ENCODE measurements around the gene PEX26. TPM values are rescaled to one million over a fixed set of nuclear protein-coding genes. Genes with fewer than 3 reads are reported as not detected.

Gene PEX26
- total and polyA plus RNA-seq, 2 donors (not counting 1 experiment from before 2014, with no cell fraction given), result 13.2 to 14.5 TPM

DNA sequence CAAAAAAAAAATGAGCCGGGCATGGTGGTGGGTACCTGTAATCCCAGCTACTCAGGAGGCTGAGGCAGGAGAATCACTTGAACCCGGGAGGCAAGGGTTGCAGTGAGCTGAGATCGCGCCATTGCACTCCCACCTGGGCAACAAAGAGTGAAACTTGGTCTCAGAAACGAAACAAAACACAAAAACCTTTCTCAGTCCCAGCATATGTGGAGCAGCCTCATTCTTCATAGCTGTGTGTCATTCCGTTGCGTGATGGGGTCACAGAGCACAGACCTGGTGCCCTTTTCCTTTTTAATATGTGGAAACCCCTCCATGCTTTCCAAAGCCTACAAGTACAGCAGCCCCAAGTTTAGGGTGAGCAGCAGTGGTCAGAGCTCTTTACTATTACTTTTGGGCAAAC lies 13.7 kb downstream of the PEX26 start:
- Histone ChIP-seq H3K79me2 (ENCODE audit: control insufficient read depth, insufficient read depth, low read length) (no peaks in the 10 kb centered on the region), H4K20me1 (ENCODE audit: control insufficient read depth, extremely low read depth, insufficient read depth, low read length) (no peaks in the 10 kb centered on the region), H3K4me3 (replicated peaks in 1 of 4; ENCODE audit: control extremely low read depth in 1 of 4, insufficient read depth in 1 of 4, low read depth in 3 of 4, low read length in 4 of 4) (peak overlapping the region in 3 of 4 experiments; percentile 0 to 48 (median 31)), H3K27ac (ENCODE audit: insufficient read depth, low read length) (peak overlapping the region; percentile 86), H3K4me2 (ENCODE audit: extremely low read depth, insufficient read depth, low read length) (peak overlapping the region; percentile 90), H3K4me1 (ENCODE audit: control insufficient read depth, extremely low read depth, insufficient read depth, low read length) (no peaks in the 10 kb centered on the region), H2AFZ (ENCODE audit: low read length) (no peak overlapping the region), H3K36me3 (ENCODE audit: control insufficient read depth, insufficient read depth, low read length) (peaks cover 7% of the 10 kb centered on the region), H3K9ac (ENCODE audit: insufficient read depth, low read length) (peak overlapping the region; percentile 66), H3K9me3 (ENCODE audit: control insufficient read depth, insufficient read depth, low read depth, low read length) (no peaks in the 10 kb centered on the region), H3K27me3 (ENCODE audit: control insufficient read depth, insufficient read depth, low read length) (no peaks in the 10 kb centered on the region)
- TF ChIP-seq, protein P1, sequence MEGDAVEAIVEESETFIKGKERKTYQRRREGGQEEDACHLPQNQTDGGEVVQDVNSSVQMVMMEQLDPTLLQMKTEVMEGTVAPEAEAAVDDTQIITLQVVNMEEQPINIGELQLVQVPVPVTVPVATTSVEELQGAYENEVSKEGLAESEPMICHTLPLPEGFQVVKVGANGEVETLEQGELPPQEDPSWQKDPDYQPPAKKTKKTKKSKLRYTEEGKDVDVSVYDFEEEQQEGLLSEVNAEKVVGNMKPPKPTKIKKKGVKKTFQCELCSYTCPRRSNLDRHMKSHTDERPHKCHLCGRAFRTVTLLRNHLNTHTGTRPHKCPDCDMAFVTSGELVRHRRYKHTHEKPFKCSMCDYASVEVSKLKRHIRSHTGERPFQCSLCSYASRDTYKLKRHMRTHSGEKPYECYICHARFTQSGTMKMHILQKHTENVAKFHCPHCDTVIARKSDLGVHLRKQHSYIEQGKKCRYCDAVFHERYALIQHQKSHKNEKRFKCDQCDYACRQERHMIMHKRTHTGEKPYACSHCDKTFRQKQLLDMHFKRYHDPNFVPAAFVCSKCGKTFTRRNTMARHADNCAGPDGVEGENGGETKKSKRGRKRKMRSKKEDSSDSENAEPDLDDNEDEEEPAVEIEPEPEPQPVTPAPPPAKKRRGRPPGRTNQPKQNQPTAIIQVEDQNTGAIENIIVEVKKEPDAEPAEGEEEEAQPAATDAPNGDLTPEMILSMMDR (conservative IDR thresholded peaks at IDR 0.05 in 1 of 2, IDR thresholded peaks at IDR 0.05 in 1 of 2; ENCODE audit: low read depth in 1 of 2, low read length in 2 of 2), result no peak
- no peak for TF ChIP-seq EZH2 (IDR thresholded peaks at IDR 0.05; ENCODE audit: low read length, missing control alignments)
- DNase-seq (ENCODE audit: low read depth in 2 of 2), result no peak

DNA sequence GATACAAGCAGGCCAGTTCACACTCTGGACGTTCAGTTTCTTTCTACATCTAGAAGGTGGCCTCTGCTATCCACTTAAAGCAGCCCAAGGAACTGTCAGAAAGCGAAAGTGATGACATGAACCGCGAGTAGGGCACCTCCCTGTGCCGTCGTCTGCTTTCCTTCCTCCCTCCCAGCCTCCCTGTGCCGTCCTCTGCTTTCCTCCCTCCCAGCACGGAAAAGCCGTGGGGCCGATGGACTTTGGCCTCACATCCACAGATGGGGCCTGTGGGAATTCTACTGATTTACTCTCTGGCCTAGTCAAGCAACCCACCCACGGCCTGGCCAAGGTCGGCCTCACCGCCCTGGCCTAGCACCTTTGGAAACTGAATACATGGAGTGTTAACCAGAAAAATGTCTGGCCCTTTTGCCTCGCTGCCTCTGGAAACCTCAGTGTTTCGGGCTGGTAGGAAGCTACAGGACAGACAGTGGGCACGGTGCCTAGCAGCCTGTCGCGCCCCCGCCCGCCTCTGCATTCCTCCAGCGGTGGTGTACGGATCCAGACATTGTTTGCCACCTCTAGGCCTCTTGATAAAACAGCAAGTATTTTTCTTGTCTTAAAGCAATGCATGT lies 14.2 kb downstream of the PEX26 start:
- Histone ChIP-seq H3K27ac (ENCODE audit: insufficient read depth, low read length) (peak overlapping the region; percentile 86), H3K4me1 (ENCODE audit: control insufficient read depth, extremely low read depth, insufficient read depth, low read length) (no peaks in the 10 kb centered on the region), H2AFZ (ENCODE audit: low read length) (peak overlapping the region; percentile 75), H3K27me3 (ENCODE audit: control insufficient read depth, insufficient read depth, low read length) (no peaks in the 10 kb centered on the region), H3K4me2 (ENCODE audit: extremely low read depth, insufficient read depth, low read length) (peak overlapping the region; percentile 90), H3K79me2 (ENCODE audit: control insufficient read depth, insufficient read depth, low read length) (no peaks in the 10 kb centered on the region), H3K36me3 (ENCODE audit: control insufficient read depth, insufficient read depth, low read length) (peaks cover 6% of the 10 kb centered on the region), H3K4me3 (replicated peaks in 1 of 4; ENCODE audit: control extremely low read depth in 1 of 4, insufficient read depth in 1 of 4, low read depth in 3 of 4, low read length in 4 of 4) (peak overlapping the region; percentile 0 to 48 (median 26)), H3K9ac (ENCODE audit: insufficient read depth, low read length) (peak overlapping the region; percentile 66), H4K20me1 (ENCODE audit: control insufficient read depth, extremely low read depth, insufficient read depth, low read length) (no peaks in the 10 kb centered on the region), H3K9me3 (ENCODE audit: control insufficient read depth, insufficient read depth, low read depth, low read length) (no peaks in the 10 kb centered on the region)
- TF ChIP-seq EZH2 (IDR thresholded peaks at IDR 0.05; ENCODE audit: low read length, missing control alignments), result no peak
- TF ChIP-seq, protein P1 (conservative IDR thresholded peaks at IDR 0.05 in 1 of 2, IDR thresholded peaks at IDR 0.05 in 1 of 2; ENCODE audit: low read depth in 1 of 2, low read length in 2 of 2), result peak; percentile 8 to 11
- DNase-seq (ENCODE audit: low read depth in 2 of 2), result peak; percentile 68 to 72

DNA sequence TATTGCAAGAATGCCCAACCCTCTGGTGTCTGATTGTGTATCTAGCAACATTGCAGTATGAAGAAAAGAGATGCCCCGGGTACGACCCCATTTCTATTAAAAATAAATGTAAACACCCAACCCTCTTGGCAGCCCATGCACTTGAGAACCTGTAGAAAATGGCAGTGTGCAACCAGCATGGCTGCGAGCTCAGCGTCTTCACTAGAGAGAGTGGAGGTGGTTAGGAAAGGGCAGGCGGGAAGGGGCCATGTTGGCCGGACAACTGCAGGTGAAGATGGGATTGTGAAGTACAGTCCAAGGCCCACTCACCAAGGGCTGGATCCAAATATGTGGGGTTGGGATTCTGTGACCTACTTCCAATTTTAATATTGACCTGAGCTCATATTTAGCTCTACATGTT lies 15.9 kb downstream of the PEX26 start:
- Histone ChIP-seq H3K79me2 (ENCODE audit: control insufficient read depth, insufficient read depth, low read length) (no peaks in the 10 kb centered on the region), H3K27me3 (ENCODE audit: control insufficient read depth, insufficient read depth, low read length) (no peaks in the 10 kb centered on the region), H3K9ac (ENCODE audit: insufficient read depth, low read length) (no peak overlapping the region), H3K27ac (ENCODE audit: insufficient read depth, low read length) (no peak overlapping the region), H3K9me3 (ENCODE audit: control insufficient read depth, insufficient read depth, low read depth, low read length) (no peaks in the 10 kb centered on the region), H3K4me2 (ENCODE audit: extremely low read depth, insufficient read depth, low read length) (no peak overlapping the region), H3K4me3 (replicated peaks in 1 of 4; ENCODE audit: control extremely low read depth in 1 of 4, insufficient read depth in 1 of 4, low read depth in 3 of 4, low read length in 4 of 4) (no peak overlapping the region), H2AFZ (ENCODE audit: low read length) (no peak overlapping the region), H3K4me1 (ENCODE audit: control insufficient read depth, extremely low read depth, insufficient read depth, low read length) (no peaks in the 10 kb centered on the region), H3K36me3 (ENCODE audit: control insufficient read depth, insufficient read depth, low read length) (peaks cover 2% of the 10 kb centered on the region), H4K20me1 (ENCODE audit: control insufficient read depth, extremely low read depth, insufficient read depth, low read length) (no peaks in the 10 kb centered on the region)
- no peak for TF ChIP-seq EZH2 (IDR thresholded peaks at IDR 0.05; ENCODE audit: low read length, missing control alignments)
- TF ChIP-seq, protein P1 (conservative IDR thresholded peaks at IDR 0.05 in 1 of 2, IDR thresholded peaks at IDR 0.05 in 1 of 2; ENCODE audit: low read depth in 1 of 2, low read length in 2 of 2), result no peak
- no peak for DNase-seq (ENCODE audit: low read depth in 2 of 2)
